ENCODE measurements around the gene DYNLT3.

Gene DYNLT3

GRCh38 chrX:37817579-37817978 lies 29.8 kb downstream of the DYNLT3 start:
- no peaks in the 10 kb centered on the region for H3K9me3 Mint-ChIP-seq
- no peaks in the 10 kb centered on the region for H3K27me3 Mint-ChIP-seq
- peaks cover 3% of the 10 kb centered on the region for H3K4me1 Mint-ChIP-seq
- no peak overlapping the region for H3K4me3 Mint-ChIP-seq
- H3K27ac Mint-ChIP-seq = no peak overlapping the region
- H3K36me3 Mint-ChIP-seq = no peaks in the 10 kb centered on the region

- Mint-ChIP-seq H3K4me3 (no peak overlapping the region), H3K4me1 (peaks cover under 1% of the 10 kb centered on the region), H3K27me3 (no peaks in the 10 kb centered on the region), H3K36me3 (no peaks in the 10 kb centered on the region), H3K27ac (no peak overlapping the region), H3K9me3 (no peaks in the 10 kb centered on the region)
Observed at GRCh38 chrX:37817176-37817575, 30.2 kb downstream of the DYNLT3 start.

- no peaks in the 10 kb centered on the region for H3K27me3 Mint-ChIP-seq
- H3K4me3 Mint-ChIP-seq = no peak overlapping the region
- H3K9me3 Mint-ChIP-seq = no peaks in the 10 kb centered on the region
- no peaks in the 10 kb centered on the region for H3K36me3 Mint-ChIP-seq
- peaks cover 3% of the 10 kb centered on the region for H3K4me1 Mint-ChIP-seq
- H3K27ac Mint-ChIP-seq = no peak overlapping the region
Observed at GRCh38 chrX:37816766-37817165, 30.6 kb downstream of the DYNLT3 start.

- Mint-ChIP-seq H3K27me3 (no peaks in the 10 kb centered on the region), H3K4me3 (no peak overlapping the region), H3K36me3 (no peaks in the 10 kb centered on the region), H3K9me3 (no peaks in the 10 kb centered on the region), H3K27ac (no peak overlapping the region), H3K4me1 (peaks cover 3% of the 10 kb centered on the region)
Observed at GRCh38 chrX:37815366-37815765, 32.0 kb downstream of the DYNLT3 start.

GRCh38 chrX:37813570-37813969 lies 33.8 kb downstream of the DYNLT3 start:
- H3K4me1 Mint-ChIP-seq = peaks cover 3% of the 10 kb centered on the region
- H3K4me3 Mint-ChIP-seq = no peak overlapping the region
- no peaks in the 10 kb centered on the region for H3K36me3 Mint-ChIP-seq
- no peaks in the 10 kb centered on the region for H3K9me3 Mint-ChIP-seq
- H3K27me3 Mint-ChIP-seq = no peaks in the 10 kb centered on the region
- no peak overlapping the region for H3K27ac Mint-ChIP-seq

GRCh38 chrX:37812110-37812509 lies 35.3 kb downstream of the DYNLT3 start:
- Mint-ChIP-seq H3K9me3 (no peaks in the 10 kb centered on the region), H3K27me3 (no peaks in the 10 kb centered on the region), H3K36me3 (no peaks in the 10 kb centered on the region), H3K27ac (no peak overlapping the region), H3K4me1 (peaks cover 3% of the 10 kb centered on the region), H3K4me3 (no peak overlapping the region)

- H3K4me1 Mint-ChIP-seq = peaks cover 3% of the 10 kb centered on the region
- H3K4me3 Mint-ChIP-seq = no peak overlapping the region
- no peak overlapping the region for H3K27ac Mint-ChIP-seq
- H3K36me3 Mint-ChIP-seq = no peaks in the 10 kb centered on the region
- no peaks in the 10 kb centered on the region for H3K9me3 Mint-ChIP-seq
- H3K27me3 Mint-ChIP-seq = no peaks in the 10 kb centered on the region
Observed at GRCh38 chrX:37809970-37810369, 37.4 kb downstream of the DYNLT3 start.

- H3K4me1 Mint-ChIP-seq = no peaks in the 10 kb centered on the region
- H3K27me3 Mint-ChIP-seq = no peaks in the 10 kb centered on the region
- H3K4me3 Mint-ChIP-seq = no peak overlapping the region
- no peaks in the 10 kb centered on the region for H3K9me3 Mint-ChIP-seq
- no peaks in the 10 kb centered on the region for H3K36me3 Mint-ChIP-seq
- H3K27ac Mint-ChIP-seq = no peak overlapping the region
Observed at GRCh38 chrX:37803057-37803456, 44.3 kb downstream of the DYNLT3 start.

GRCh38 chrX:37802028-37802427 lies 45.3 kb downstream of the DYNLT3 start:
- Mint-ChIP-seq H3K36me3 (no peaks in the 10 kb centered on the region), H3K4me1 (no peaks in the 10 kb centered on the region), H3K4me3 (no peak overlapping the region), H3K27me3 (no peaks in the 10 kb centered on the region), H3K27ac (no peak overlapping the region), H3K9me3 (no peaks in the 10 kb centered on the region)

GRCh38 chrX:37800717-37801116 lies 46.7 kb downstream of the DYNLT3 start:
- peaks cover 12% of the 10 kb centered on the region for H3K4me1 Mint-ChIP-seq
- H3K27ac Mint-ChIP-seq = no peak overlapping the region
- no peaks in the 10 kb centered on the region for H3K9me3 Mint-ChIP-seq
- H3K36me3 Mint-ChIP-seq = no peaks in the 10 kb centered on the region
- H3K27me3 Mint-ChIP-seq = no peaks in the 10 kb centered on the region
- H3K4me3 Mint-ChIP-seq = no peak overlapping the region

- Mint-ChIP-seq H3K4me1 (peaks cover 18% of the 10 kb centered on the region), H3K27me3 (no peaks in the 10 kb centered on the region), H3K9me3 (no peaks in the 10 kb centered on the region), H3K27ac (no peak overlapping the region), H3K4me3 (no peak overlapping the region), H3K36me3 (no peaks in the 10 kb centered on the region)
Observed at GRCh38 chrX:37799936-37800335, 47.4 kb downstream of the DYNLT3 start.

- H3K27me3 Mint-ChIP-seq = no peaks in the 10 kb centered on the region
- no peaks in the 10 kb centered on the region for H3K36me3 Mint-ChIP-seq
- no peak overlapping the region for H3K27ac Mint-ChIP-seq
- H3K4me3 Mint-ChIP-seq = no peak overlapping the region
- H3K4me1 Mint-ChIP-seq = peaks cover 19% of the 10 kb centered on the region
- H3K9me3 Mint-ChIP-seq = no peaks in the 10 kb centered on the region
Observed at GRCh38 chrX:37796805-37797204, 50.6 kb downstream of the DYNLT3 start.

GRCh38 chrX:37796310-37796709 lies 51.1 kb downstream of the DYNLT3 start:
- H3K36me3 Mint-ChIP-seq = no peaks in the 10 kb centered on the region
- H3K4me1 Mint-ChIP-seq = peaks cover 19% of the 10 kb centered on the region
- H3K4me3 Mint-ChIP-seq = no peak overlapping the region
- no peak overlapping the region for H3K27ac Mint-ChIP-seq
- H3K9me3 Mint-ChIP-seq = no peaks in the 10 kb centered on the region
- H3K27me3 Mint-ChIP-seq = no peaks in the 10 kb centered on the region
